ENCODE data around the gene A2ML1.

The A2ML1 gene

GRCh38 chr12:8821591-8821990 is 830 bp upstream of the A2ML1 start:
- DNase-seq (ENCODE audit: low spot score in 2 of 2) (no peak), ATAC-seq (replicated peaks; ENCODE audit: extremely low read depth, poor library complexity, severe bottlenecking) (no peak)
- Mint-ChIP-seq H3K27me3 (peaks cover 28% of the 10 kb centered on the region), H3K9me3 (no peaks in the 10 kb centered on the region), H3K4me3 (no peak overlapping the region), H3K36me3 (ENCODE audit: insufficient read depth) (no peaks in the 10 kb centered on the region), H3K4me1 (no peaks in the 10 kb centered on the region), H3K27ac (ENCODE audit: low read depth) (no peak overlapping the region)

- H3K4me3 Mint-ChIP-seq, result no peak overlapping the region
- H3K4me1 Mint-ChIP-seq, result no peaks in the 10 kb centered on the region
- DNase-seq (ENCODE audit: low spot score in 2 of 2) (no peak), ATAC-seq (replicated peaks; ENCODE audit: extremely low read depth, poor library complexity, severe bottlenecking) (no peak)
- H3K27ac Mint-ChIP-seq (ENCODE audit: low read depth), result no peak overlapping the region
- H3K9me3 Mint-ChIP-seq, result no peaks in the 10 kb centered on the region
- no peaks in the 10 kb centered on the region for H3K36me3 Mint-ChIP-seq (ENCODE audit: insufficient read depth)
- H3K27me3 Mint-ChIP-seq, result peaks cover 49% of the 10 kb centered on the region
These were observed 1.3 kb downstream of the A2ML1 start for GRCh38 chr12:8823565-8824300.

GRCh38 chr12:8827551-8828256 is 5.3 kb downstream of the A2ML1 start:
- ATAC-seq (replicated peaks; ENCODE audit: extremely low read depth, poor library complexity, severe bottlenecking) (no peak), DNase-seq (ENCODE audit: low spot score in 2 of 2) (no peak)
- H3K4me3 Mint-ChIP-seq, result no peak overlapping the region
- no peaks in the 10 kb centered on the region for H3K9me3 Mint-ChIP-seq
- H3K27me3 Mint-ChIP-seq, result peaks cover 56% of the 10 kb centered on the region
- H3K4me1 Mint-ChIP-seq, result no peaks in the 10 kb centered on the region
- H3K36me3 Mint-ChIP-seq (ENCODE audit: insufficient read depth), result no peaks in the 10 kb centered on the region
- no peak overlapping the region for H3K27ac Mint-ChIP-seq (ENCODE audit: low read depth)

GRCh38 chr12:8828257-8829124 is 6.1 kb downstream of the A2ML1 start:
- Mint-ChIP-seq H3K9me3 (no peaks in the 10 kb centered on the region), H3K36me3 (ENCODE audit: insufficient read depth) (no peaks in the 10 kb centered on the region), H3K27ac (ENCODE audit: low read depth) (no peak overlapping the region), H3K4me1 (no peaks in the 10 kb centered on the region), H3K4me3 (no peak overlapping the region), H3K27me3 (peaks cover 58% of the 10 kb centered on the region)
- ATAC-seq (replicated peaks; ENCODE audit: extremely low read depth, poor library complexity, severe bottlenecking) (no peak), DNase-seq (ENCODE audit: low spot score in 2 of 2) (no peak)

GRCh38 chr12:8829125-8829518 is 6.7 kb downstream of the A2ML1 start:
- ATAC-seq (replicated peaks; ENCODE audit: extremely low read depth, poor library complexity, severe bottlenecking) (no peak), DNase-seq (ENCODE audit: low spot score in 2 of 2) (no peak)
- Mint-ChIP-seq H3K4me3 (no peak overlapping the region), H3K4me1 (no peaks in the 10 kb centered on the region), H3K36me3 (ENCODE audit: insufficient read depth) (no peaks in the 10 kb centered on the region), H3K9me3 (no peaks in the 10 kb centered on the region), H3K27ac (ENCODE audit: low read depth) (no peak overlapping the region), H3K27me3 (peaks cover 58% of the 10 kb centered on the region)

- no peak for ATAC-seq (replicated peaks; ENCODE audit: extremely low read depth, poor library complexity, severe bottlenecking)
- H3K4me3 Mint-ChIP-seq, result no peak overlapping the region
- no peaks in the 10 kb centered on the region for H3K4me1 Mint-ChIP-seq
- no peak for DNase-seq (ENCODE audit: low spot score in 2 of 2)
- H3K27me3 Mint-ChIP-seq, result peaks cover 58% of the 10 kb centered on the region
- no peaks in the 10 kb centered on the region for H3K36me3 Mint-ChIP-seq (ENCODE audit: insufficient read depth)
- H3K9me3 Mint-ChIP-seq, result no peaks in the 10 kb centered on the region
- no peak overlapping the region for H3K27ac Mint-ChIP-seq (ENCODE audit: low read depth)
These were observed 7.2 kb downstream of the A2ML1 start for GRCh38 chr12:8829621-8830020.

GRCh38 chr12:8831116-8831515 is 8.7 kb downstream of the A2ML1 start:
- ATAC-seq (replicated peaks; ENCODE audit: extremely low read depth, poor library complexity, severe bottlenecking), result no peak
- H3K27ac Mint-ChIP-seq (ENCODE audit: low read depth), result no peak overlapping the region
- H3K9me3 Mint-ChIP-seq, result no peaks in the 10 kb centered on the region
- no peaks in the 10 kb centered on the region for H3K4me1 Mint-ChIP-seq
- no peak for DNase-seq (ENCODE audit: low spot score in 2 of 2)
- peaks cover 59% of the 10 kb centered on the region for H3K27me3 Mint-ChIP-seq
- H3K4me3 Mint-ChIP-seq, result no peak overlapping the region
- H3K36me3 Mint-ChIP-seq (ENCODE audit: insufficient read depth), result no peaks in the 10 kb centered on the region

- Mint-ChIP-seq H3K36me3 (ENCODE audit: insufficient read depth) (no peaks in the 10 kb centered on the region), H3K4me3 (no peak overlapping the region), H3K9me3 (no peaks in the 10 kb centered on the region), H3K27ac (ENCODE audit: low read depth) (no peak overlapping the region), H3K27me3 (peaks cover 63% of the 10 kb centered on the region), H3K4me1 (no peaks in the 10 kb centered on the region)
- DNase-seq (ENCODE audit: low spot score in 2 of 2), result no peak
- no peak for ATAC-seq (replicated peaks; ENCODE audit: extremely low read depth, poor library complexity, severe bottlenecking)
These were observed 10.1 kb downstream of the A2ML1 start for GRCh38 chr12:8832500-8832899.

GRCh38 chr12:8834230-8834629 is 11.8 kb downstream of the A2ML1 start:
- Mint-ChIP-seq H3K27me3 (peaks cover 57% of the 10 kb centered on the region), H3K4me1 (no peaks in the 10 kb centered on the region), H3K4me3 (no peak overlapping the region), H3K27ac (ENCODE audit: low read depth) (no peak overlapping the region), H3K9me3 (no peaks in the 10 kb centered on the region), H3K36me3 (ENCODE audit: insufficient read depth) (no peaks in the 10 kb centered on the region)
- no peak for ATAC-seq (replicated peaks; ENCODE audit: extremely low read depth, poor library complexity, severe bottlenecking)
- DNase-seq (ENCODE audit: low spot score in 2 of 2), result no peak

GRCh38 chr12:8837291-8837690 is 14.9 kb downstream of the A2ML1 start:
- Mint-ChIP-seq H3K27me3 (peaks cover 62% of the 10 kb centered on the region), H3K36me3 (ENCODE audit: insufficient read depth) (no peaks in the 10 kb centered on the region), H3K27ac (ENCODE audit: low read depth) (no peak overlapping the region), H3K4me3 (no peak overlapping the region), H3K4me1 (no peaks in the 10 kb centered on the region), H3K9me3 (no peaks in the 10 kb centered on the region)
- ATAC-seq (replicated peaks; ENCODE audit: extremely low read depth, poor library complexity, severe bottlenecking), result no peak
- DNase-seq (ENCODE audit: low spot score in 2 of 2), result no peak

- Mint-ChIP-seq H3K27ac (ENCODE audit: low read depth) (no peak overlapping the region), H3K9me3 (no peaks in the 10 kb centered on the region), H3K4me1 (no peaks in the 10 kb centered on the region), H3K36me3 (ENCODE audit: insufficient read depth) (no peaks in the 10 kb centered on the region), H3K4me3 (no peak overlapping the region), H3K27me3 (peaks cover 63% of the 10 kb centered on the region)
- no peak for DNase-seq (ENCODE audit: low spot score in 2 of 2)
- no peak for ATAC-seq (replicated peaks; ENCODE audit: extremely low read depth, poor library complexity, severe bottlenecking)
These were observed 17.9 kb downstream of the A2ML1 start for GRCh38 chr12:8840321-8840720.

GRCh38 chr12:8840938-8841633 is 18.7 kb downstream of the A2ML1 start:
- Mint-ChIP-seq H3K27me3 (peaks cover 56% of the 10 kb centered on the region), H3K4me1 (no peaks in the 10 kb centered on the region), H3K4me3 (no peak overlapping the region), H3K9me3 (no peaks in the 10 kb centered on the region), H3K27ac (ENCODE audit: low read depth) (no peak overlapping the region), H3K36me3 (ENCODE audit: insufficient read depth) (no peaks in the 10 kb centered on the region)
- DNase-seq (ENCODE audit: low spot score in 2 of 2) (no peak), ATAC-seq (replicated peaks; ENCODE audit: extremely low read depth, poor library complexity, severe bottlenecking) (no peak)
